Breast epithelium (tissue), 4 donors: ENCODE results near the gene WWOX. TPM values are rescaled to one million over a fixed set of nuclear protein-coding genes. Genes with fewer than 3 reads are reported as not detected.
A peak's percentile ranks its signal among the peaks of the same experiment; 100 is the strongest.

Experiments
- DNase-seq, 2 donors: peaks; one replicate each; pipeline ENCODE4 v3.0.0-alpha.2; 2019; ENCODE audit warnings: low spot score in 2 of 2
- H3K27ac ChIP-seq, 2 donors: fragments of 200-600 bp; sonication (generic) in 1 of 2; one replicate each; pipeline ENCODE4 v1.5.1; 2016 to 2019; ENCODE audit warnings: mild to moderate bottlenecking in 1 of 2
- H3K27me3 ChIP-seq, 2 donors: fragments of 200-600 bp; sonication (generic) in 1 of 2; one replicate each; pipeline versions ENCODE4 v1.5.1 to v1.6.0; 2017 to 2019; ENCODE audit warnings: control low read depth in 1 of 2, mild to moderate bottlenecking in 1 of 2
- H3K36me3 ChIP-seq: fragments of 200-600 bp; one replicate; pipeline ENCODE4 v1.5.1; 2019
- H3K4me1 ChIP-seq, 2 donors: fragments of 200-600 bp; sonication (generic); one replicate each; pipeline ENCODE4 v1.5.1; 2016 to 2019; ENCODE audit warnings: control low read depth in 1 of 2
- H3K4me3 ChIP-seq, 3 donors: fragments of 200-600 bp; sonication (generic); 1 replicate in 2 of 3; 2 replicates in 1 of 3; pipeline ENCODE4 v1.5.1; 2016 to 2019; ENCODE audit warnings: mild to moderate bottlenecking in 3 of 3, moderate library complexity in 2 of 3
- H3K9me3 ChIP-seq, 2 donors: fragments of 200-600 bp; sonication (generic) in 1 of 2; one replicate each; pipeline ENCODE4 v1.5.1; 2016 to 2019; ENCODE audit warnings: control low read depth in 1 of 2
- CTCF ChIP-seq, 3 donors: fragments of 450-650 bp; IDR thresholded peaks; one replicate each; pipeline ENCODE4 v1.5.1; 2016 to 2017; ENCODE audit warnings: antibody characterized with exemption in 3 of 3, mild to moderate bottlenecking in 3 of 3, moderate library complexity in 3 of 3
- POLR2A ChIP-seq: fragments of 450-650 bp; IDR thresholded peaks from one replicate; pipeline ENCODE4 v1.6.1; 2016; ENCODE audit warnings: antibody characterized with exemption, mild to moderate bottlenecking, moderate library complexity
- POLR2AphosphoS5 ChIP-seq, 3 donors: sonication (generic); formaldehyde crosslinking; IDR thresholded peaks; one replicate each; pipeline ENCODE4 v1.6.1; 2017; ENCODE audit warnings: antibody characterized with exemption in 3 of 3
- intact Hi-C: fragments of 100-400 bp; cut with DNase I; formaldehyde crosslinking; loops from one replicate; pipeline ENCODE4 v1.15.1; 2023; ENCODE audit warnings: low total_unique reads
- total RNA-seq, 3 donors: library from RNA; depleted of rRNA; stranded (reverse); fragments of >200 nt; gene quantifications; one replicate each; pipeline ENCODE4 v1.1.0, GENCODE V29; 2016

The WWOX gene
- total RNA-seq, 3 donors from 2014 or later, result 42.9 to 73.6 (median 43.4) TPM

GRCh38 chr16:78740269-78740668 is 640.8 kb downstream of the WWOX start:
- Histone ChIP-seq H3K36me3 (no peaks in the 10 kb centered on the region), H3K27ac (no peak overlapping the region), H3K27me3 (no peaks in the 10 kb centered on the region), H3K4me1 (no peaks in the 10 kb centered on the region), H3K4me3 (no peak overlapping the region), H3K9me3 (no peaks in the 10 kb centered on the region)
- no peak for DNase-seq
- intact Hi-C loops, result no loop called here
- no peak for TF ChIP-seq CTCF (IDR thresholded peaks at IDR 0.05)
- TF ChIP-seq POLR2AphosphoS5 (IDR thresholded peaks at IDR 0.05), result no peak
- TF ChIP-seq POLR2A, result no peak

- H3K27me3 ChIP-seq, result no peaks in the 10 kb centered on the region
- DNase-seq, result no peak
- no peaks in the 10 kb centered on the region for H3K9me3 ChIP-seq
- intact Hi-C loops, result no loop called here
- peak overlapping the region in 1 of 3 donors; percentile 1 for H3K4me3 ChIP-seq
- H3K27ac ChIP-seq, result no peak overlapping the region
- no peaks in the 10 kb centered on the region for H3K36me3 ChIP-seq
- no peaks in the 10 kb centered on the region for H3K4me1 ChIP-seq
- TF ChIP-seq POLR2A (no peak), CTCF (IDR thresholded peaks at IDR 0.05) (no peak), POLR2AphosphoS5 (IDR thresholded peaks at IDR 0.05) (no peak)
Observed at GRCh38 chr16:78742501-78743283, 643.2 kb downstream of the WWOX start.

- H3K27ac ChIP-seq, result no peak overlapping the region
- no peak overlapping the region for H3K4me3 ChIP-seq
- intact Hi-C loops, result no loop called here
- H3K9me3 ChIP-seq, result no peaks in the 10 kb centered on the region
- H3K4me1 ChIP-seq, result no peaks in the 10 kb centered on the region
- no peaks in the 10 kb centered on the region for H3K36me3 ChIP-seq
- TF ChIP-seq CTCF (IDR thresholded peaks at IDR 0.05) (no peak), POLR2AphosphoS5 (IDR thresholded peaks at IDR 0.05) (no peak), POLR2A (no peak)
- no peaks in the 10 kb centered on the region for H3K27me3 ChIP-seq
- DNase-seq, result no peak
Observed at GRCh38 chr16:78743556-78743955, 644.1 kb downstream of the WWOX start.

- no peaks in the 10 kb centered on the region for H3K27me3 ChIP-seq
- TF ChIP-seq POLR2AphosphoS5 (IDR thresholded peaks at IDR 0.05) (no peak), CTCF (IDR thresholded peaks at IDR 0.05) (no peak), POLR2A (no peak)
- H3K9me3 ChIP-seq, result no peaks in the 10 kb centered on the region
- H3K27ac ChIP-seq, result no peak overlapping the region
- DNase-seq, result no peak
- H3K4me1 ChIP-seq, result no peaks in the 10 kb centered on the region
- H3K4me3 ChIP-seq, result no peak overlapping the region
- intact Hi-C loops, result no loop called here
- no peaks in the 10 kb centered on the region for H3K36me3 ChIP-seq
Observed at GRCh38 chr16:78744099-78744498, 644.6 kb downstream of the WWOX start.

GRCh38 chr16:78744796-78745107 is 645.3 kb downstream of the WWOX start:
- H3K4me3 ChIP-seq, result no peak overlapping the region
- no peak for DNase-seq
- TF ChIP-seq POLR2AphosphoS5 (IDR thresholded peaks at IDR 0.05) (no peak), CTCF (IDR thresholded peaks at IDR 0.05) (no peak), POLR2A (no peak)
- intact Hi-C loops, result no loop called here
- H3K9me3 ChIP-seq, result no peaks in the 10 kb centered on the region
- H3K27me3 ChIP-seq, result no peaks in the 10 kb centered on the region
- peak overlapping the region; percentile 1 to 18 for H3K27ac ChIP-seq
- no peaks in the 10 kb centered on the region for H3K36me3 ChIP-seq
- H3K4me1 ChIP-seq, result no peaks in the 10 kb centered on the region
